Panc1 (cell line): ENCODE measurements around the gene GARIN5B. TPM values are rescaled to one million over a fixed set of nuclear protein-coding genes. Genes with fewer than 3 reads are reported as not detected.

Experiments used
- ATAC-seq: fragments of 200-7000 bp; cut with Tn5 transposase; 2 replicates; pipeline ENCODE4 v1.9.1; 2020; ENCODE audit warnings: mild to moderate bottlenecking, moderate library complexity
- BruUV-seq: library from RNA; stranded (reverse); fragments of 400-500 nt; replicated peaks from 2 replicates; lab custom pipeline; 2021; lab: Mats Ljungman, UMichigan
- CTCF ChIA-PET: fragments of 300-600 bp; sonication (Branson Sonifier 250); formaldehyde crosslinking; loops from one replicate; lab custom pipeline; 2022; ENCODE audit warnings: antibody characterized with exemption; lab: Charles Lee
- POLR2A ChIA-PET: fragments of 300-600 bp; sonication (Branson Sonifier 250); formaldehyde crosslinking; loops from one replicate; lab custom pipeline; 2022; ENCODE audit warnings: antibody characterized with exemption; lab: Charles Lee
- DNase-seq: peaks from one replicate; pipeline ENCODE4 v3.0.0-alpha.2; 2010; ENCODE audit warnings: low read depth, low spot score
- H3K27ac ChIP-seq: 2 replicates; pipeline ENCODE4 v1.5.1; 2011; ENCODE audit warnings: mild to moderate bottlenecking, low read length, inconsistent platforms
- H3K27me3 ChIP-seq: fragments of 200-500 bp; sonication (Bioruptor generic); 2 replicates; pipeline ENCODE4 v1.6.0; 2014; ENCODE audit warnings: low read length, inconsistent platforms; ENCODE audit not compliant: control insufficient read depth, insufficient read depth
- H3K36me3 ChIP-seq: fragments of 200-500 bp; sonication (Bioruptor generic); 2 replicates; pipeline ENCODE4 v1.5.1; 2014; ENCODE audit warnings: inconsistent platforms, mild to moderate bottlenecking, low read length, moderate library complexity; ENCODE audit not compliant: control insufficient read depth, insufficient read depth
- H3K4me1 ChIP-seq: 2 replicates; pipeline ENCODE4 v1.5.1; 2011; ENCODE audit warnings: inconsistent platforms, mild to moderate bottlenecking, low read length, moderate library complexity; ENCODE audit not compliant: control insufficient read depth, insufficient read depth
- H3K4me3 ChIP-seq, 2 experiments: 2 replicates each; pipeline ENCODE4 v1.5.1; 2011 to 2012; ENCODE audit warnings: low read depth in 2 of 2, low read length in 2 of 2, mild to moderate bottlenecking in 2 of 2, inconsistent platforms in 1 of 2, moderate library complexity in 1 of 2
- H3K9me3 ChIP-seq: fragments of 200-500 bp; sonication (Bioruptor generic); 2 replicates; pipeline ENCODE4 v1.5.1; 2014; ENCODE audit warnings: low read depth, mild to moderate bottlenecking, inconsistent platforms, low read length, moderate library complexity; ENCODE audit not compliant: control insufficient read depth, insufficient read depth
- CTCF ChIP-seq: fragments of 450-650 bp; IDR thresholded peaks from 2 replicates; pipeline ENCODE4 v1.5.1; 2017; ENCODE audit warnings: mild to moderate bottlenecking
- POLR2AphosphoS5 ChIP-seq: IDR thresholded peaks from 2 replicates; pipeline ENCODE4 v1.6.1; 2012; ENCODE audit warnings: mild to moderate bottlenecking, low read depth, low read length, moderate library complexity
- SIN3A ChIP-seq: IDR thresholded peaks from 2 replicates; pipeline ENCODE4 v1.6.1; 2012; ENCODE audit warnings: low read depth, mild to moderate bottlenecking, low read length, moderate library complexity, borderline replicate concordance; ENCODE audit not compliant: insufficient read depth
- TCF7L2 ChIP-seq: IDR thresholded peaks from 2 replicates; pipeline ENCODE4 v1.6.1; 2011; ENCODE audit warnings: mild to moderate bottlenecking, low read depth, low read length, inconsistent platforms
- in situ Hi-C: cut with HindIII; loops from 2 replicates; pipeline ENCODE4 v1.10.0; 2016; ENCODE audit warnings: low sequenced_read_pairs, low pct_unique_long_range_greater_than_20kb
- intact Hi-C: fragments of 100-400 bp; cut with micrococcal nuclease; formaldehyde crosslinking; loops from one replicate; pipeline ENCODE4 v1.10.0; 2022; ENCODE audit not compliant: unreplicated experiment
- total RNA-seq: library from RNA; stranded (reverse); gene quantifications from one replicate; pipeline ENCODE4 v1.2.1, GENCODE V29; 2021; ENCODE audit not compliant: unreplicated experiment
- TF ChIP-seq, protein P1 (sequence below), 2 experiments: IDR thresholded peaks; 2 replicates each; pipeline ENCODE4 v1.6.1; 2011 to 2012; ENCODE audit warnings: low read depth in 2 of 2, control low read depth in 1 of 2, low read length in 1 of 2, mild to moderate bottlenecking in 1 of 2, moderate library complexity in 1 of 2; ENCODE audit not compliant: insufficient read depth in 1 of 2

Gene GARIN5B
- total RNA-seq, 1 experiment from 2014 or later, result not detected

GRCh38 chr19:55320844-55321419, 42.1 kb downstream of the GARIN5B start:
- DNase-seq, result no peak
- CTCF ChIA-PET, result interaction anchor here (0.6 to 0.9 kb wide), 2 partner anchors 19 to 179 kb away, joined by 3 read pairs; no protein-coding TSS in a partner anchor
- in situ Hi-C loops (no loop called here), intact Hi-C loops (no loop called here)
- no peak overlapping the region for H3K27ac ChIP-seq
- POLR2A ChIA-PET, result interaction anchor here (1.5 kb wide), 1 partner anchor 18 kb away, joined by 4 read pairs; the partner anchor contains the start of gene KMT5C
- no peaks in the 10 kb centered on the region for H3K4me1 ChIP-seq
- BruUV-seq, result no TSS peak
- H3K9me3 ChIP-seq, result no peaks in the 10 kb centered on the region
- H3K36me3 ChIP-seq, result no peaks in the 10 kb centered on the region
- H3K27me3 ChIP-seq, result no peaks in the 10 kb centered on the region
- no peak for ATAC-seq
- TF ChIP-seq CTCF, result no peak
- TF ChIP-seq TCF7L2, result no peak
- TF ChIP-seq, protein P1, sequence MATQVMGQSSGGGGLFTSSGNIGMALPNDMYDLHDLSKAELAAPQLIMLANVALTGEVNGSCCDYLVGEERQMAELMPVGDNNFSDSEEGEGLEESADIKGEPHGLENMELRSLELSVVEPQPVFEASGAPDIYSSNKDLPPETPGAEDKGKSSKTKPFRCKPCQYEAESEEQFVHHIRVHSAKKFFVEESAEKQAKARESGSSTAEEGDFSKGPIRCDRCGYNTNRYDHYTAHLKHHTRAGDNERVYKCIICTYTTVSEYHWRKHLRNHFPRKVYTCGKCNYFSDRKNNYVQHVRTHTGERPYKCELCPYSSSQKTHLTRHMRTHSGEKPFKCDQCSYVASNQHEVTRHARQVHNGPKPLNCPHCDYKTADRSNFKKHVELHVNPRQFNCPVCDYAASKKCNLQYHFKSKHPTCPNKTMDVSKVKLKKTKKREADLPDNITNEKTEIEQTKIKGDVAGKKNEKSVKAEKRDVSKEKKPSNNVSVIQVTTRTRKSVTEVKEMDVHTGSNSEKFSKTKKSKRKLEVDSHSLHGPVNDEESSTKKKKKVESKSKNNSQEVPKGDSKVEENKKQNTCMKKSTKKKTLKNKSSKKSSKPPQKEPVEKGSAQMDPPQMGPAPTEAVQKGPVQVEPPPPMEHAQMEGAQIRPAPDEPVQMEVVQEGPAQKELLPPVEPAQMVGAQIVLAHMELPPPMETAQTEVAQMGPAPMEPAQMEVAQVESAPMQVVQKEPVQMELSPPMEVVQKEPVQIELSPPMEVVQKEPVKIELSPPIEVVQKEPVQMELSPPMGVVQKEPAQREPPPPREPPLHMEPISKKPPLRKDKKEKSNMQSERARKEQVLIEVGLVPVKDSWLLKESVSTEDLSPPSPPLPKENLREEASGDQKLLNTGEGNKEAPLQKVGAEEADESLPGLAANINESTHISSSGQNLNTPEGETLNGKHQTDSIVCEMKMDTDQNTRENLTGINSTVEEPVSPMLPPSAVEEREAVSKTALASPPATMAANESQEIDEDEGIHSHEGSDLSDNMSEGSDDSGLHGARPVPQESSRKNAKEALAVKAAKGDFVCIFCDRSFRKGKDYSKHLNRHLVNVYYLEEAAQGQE (IDR thresholded peaks at IDR 0.05; ENCODE audit: insufficient read depth in 1 of 2, low read depth in 2 of 2, low read length in 1 of 2), result no peak
- TF ChIP-seq SIN3A, result no peak
- no peak for TF ChIP-seq POLR2AphosphoS5
- no peak overlapping the region for H3K4me3 ChIP-seq

DNA sequence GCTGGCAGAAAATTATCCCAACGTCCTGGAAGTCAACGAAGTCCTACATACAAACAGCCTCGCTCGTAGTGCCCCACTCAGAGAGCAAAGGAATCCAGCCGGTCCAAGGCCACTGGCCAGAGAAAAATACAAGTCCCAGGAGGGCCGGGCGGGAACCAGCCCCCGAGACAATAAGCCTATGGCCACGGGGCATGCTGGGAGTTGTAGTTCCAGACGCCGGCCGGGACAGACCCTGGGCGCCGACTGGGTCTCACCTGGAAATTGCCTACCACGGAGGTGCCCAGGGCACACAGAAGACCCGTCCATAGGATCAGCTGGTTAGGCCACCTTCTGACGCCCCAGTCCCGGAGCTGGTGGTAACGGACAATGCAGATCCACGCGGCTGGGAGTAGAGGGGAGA, 43.3 kb downstream of the GARIN5B start:
- in situ Hi-C loops (no loop called here), intact Hi-C loops (no loop called here)
- ChIA-PET POLR2A (no interaction called here), CTCF (no interaction called here)
- H3K9me3 ChIP-seq, result no peaks in the 10 kb centered on the region
- DNase-seq (no peak), ATAC-seq (peak; percentile 91)
- no TSS peak for BruUV-seq
- peak overlapping the region in 1 of 2 experiments; percentile 2; a peak in 1 of 4 replicates for H3K4me3 ChIP-seq
- no peaks in the 10 kb centered on the region for H3K4me1 ChIP-seq
- H3K27ac ChIP-seq, result no peak overlapping the region
- no peaks in the 10 kb centered on the region for H3K27me3 ChIP-seq
- H3K36me3 ChIP-seq, result no peaks in the 10 kb centered on the region
- TF ChIP-seq TCF7L2, result no peak
- TF ChIP-seq SIN3A, result no peak
- TF ChIP-seq, protein P1 (IDR thresholded peaks at IDR 0.05; ENCODE audit: insufficient read depth in 1 of 2, low read depth in 2 of 2, low read length in 1 of 2), result no peak
- no peak for TF ChIP-seq POLR2AphosphoS5
- no peak for TF ChIP-seq CTCF
